ENCODE data around the gene LETM1. TPM values are rescaled to one million over a fixed set of nuclear protein-coding genes. Genes with fewer than 3 reads are reported as not detected.

LETM1 gene
- total and polyA plus RNA-seq, 2 donors (not counting 3 experiments of a cell fraction or from before 2014, with no cell fraction given), result 25.6 to 62.5 TPM

DNA sequence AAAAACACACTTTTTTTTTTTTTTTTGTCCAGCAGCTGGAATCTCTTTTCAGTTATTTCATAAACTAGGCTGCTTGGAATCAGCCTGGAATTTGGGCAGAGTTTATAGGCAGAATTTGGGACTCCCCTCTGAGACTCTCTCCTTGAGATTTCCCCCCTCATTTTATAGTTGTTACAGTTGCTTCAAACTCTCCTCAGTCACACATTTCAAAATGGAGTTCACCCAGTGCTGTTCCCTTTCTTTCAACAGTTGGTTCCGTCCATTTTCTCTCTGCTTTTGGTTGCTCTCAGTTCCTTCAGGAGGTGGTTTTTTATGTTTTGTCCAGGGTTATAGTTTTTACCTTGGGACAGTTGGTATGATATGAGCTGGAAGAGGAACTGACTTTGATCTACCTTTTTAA, 42.7 kb upstream of the LETM1 start:
- DNase-seq (ENCODE audit: low read depth, low spot score), result no peak
- POLR2A ChIA-PET, result no interaction called here
- Histone ChIP-seq H3K36me3 (ENCODE audit: control insufficient read depth in 2 of 2, extremely low read depth in 1 of 2, insufficient read depth in 2 of 2, low read length in 2 of 2) (peaks cover 2 to 12% of the 10 kb centered on the region in 2 experiments), H3K79me2 (ENCODE audit: control insufficient read depth, insufficient read depth, low read length) (peaks cover 95% of the 10 kb centered on the region), H3K27ac (ENCODE audit: insufficient read depth, low read depth, low read length) (no peak overlapping the region), H4K20me1 (replicated peaks; ENCODE audit: control insufficient read depth, extremely low read depth, insufficient read depth, low read length) (no peaks in the 10 kb centered on the region), H3K9me1 (replicated peaks; ENCODE audit: control insufficient read depth, extremely low read depth, insufficient read depth, low read length) (no peaks in the 10 kb centered on the region), H3K4me1 (ENCODE audit: control insufficient read depth, extremely low read depth, insufficient read depth, low read length) (peaks cover 5% of the 10 kb centered on the region), H3K4me2 (ENCODE audit: insufficient read depth, low read length) (no peak overlapping the region), H3K9ac (replicated peaks; ENCODE audit: extremely low read depth, insufficient read depth, low read length) (no peak overlapping the region), H2AFZ (ENCODE audit: low read depth, low read length) (no peak overlapping the region), H3K9me3 (replicated peaks; ENCODE audit: control insufficient read depth, insufficient read depth, low read length) (no peaks in the 10 kb centered on the region), H3K27me3 (ENCODE audit: control insufficient read depth in 2 of 2, insufficient read depth in 2 of 2, low read length in 2 of 2) (no peaks in the 10 kb centered on the region), H3K4me3 (replicated peaks in 1 of 3; ENCODE audit: insufficient read depth in 1 of 3, low read depth in 1 of 3, low read length in 3 of 3) (no peak overlapping the region)
- TF ChIP-seq MYC (IDR thresholded peaks at IDR 0.05; ENCODE audit: low read depth, low read length) (no peak), JUN (IDR thresholded peaks at IDR 0.05; ENCODE audit: borderline replicate concordance, insufficient read depth, insufficient read length, low read depth) (no peak)
- FAIRE-seq, result no peak
- dilution Hi-C loops (cut with MboI; ENCODE audit: extremely low pct_ligation_motif_present, low sequenced_read_pairs) (no loop called here), intact Hi-C loops (cut with micrococcal nuclease) (loop anchor here (1.0 to 2.0 kb wide), 5 partner anchors 28 to 150 kb away; partner anchors contain the start of gene LETM1)
- CTCF ChIA-PET, result interaction anchor here (0.6 to 5.7 kb wide), 19 partner anchors 10 to 590 kb away, joined by 3 to 43 read pairs (median 10); partner anchors contain the start of genes LETM1 and NSD2
- no TSS peak for BruUV-seq (replicated peaks)

DNA sequence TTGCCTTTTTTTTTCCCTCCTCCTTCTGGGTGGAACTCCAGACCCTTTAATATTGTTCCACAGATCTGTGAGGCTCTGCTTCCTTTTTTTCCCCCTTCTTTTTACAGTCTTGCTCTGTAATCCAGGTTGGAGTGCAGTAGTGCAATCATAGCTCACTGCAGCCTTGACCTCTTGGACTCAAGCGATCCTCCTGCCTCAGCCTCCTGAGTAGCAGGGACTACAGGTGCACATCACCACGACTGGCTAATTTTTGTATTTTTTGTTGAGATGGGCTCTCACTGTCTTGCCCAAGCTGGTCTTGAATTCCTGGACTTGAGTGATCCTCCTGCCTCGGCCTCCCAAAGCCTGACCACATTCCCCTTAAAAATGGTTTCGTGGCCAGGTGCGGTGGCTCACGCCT, 42.1 kb upstream of the LETM1 start:
- Histone ChIP-seq H3K9me3 (replicated peaks; ENCODE audit: control insufficient read depth, insufficient read depth, low read length) (no peaks in the 10 kb centered on the region), H3K4me1 (ENCODE audit: control insufficient read depth, extremely low read depth, insufficient read depth, low read length) (peaks cover 5% of the 10 kb centered on the region), H3K27me3 (ENCODE audit: control insufficient read depth in 2 of 2, insufficient read depth in 2 of 2, low read length in 2 of 2) (no peaks in the 10 kb centered on the region), H3K36me3 (ENCODE audit: control insufficient read depth in 2 of 2, extremely low read depth in 1 of 2, insufficient read depth in 2 of 2, low read length in 2 of 2) (peaks cover 2 to 12% of the 10 kb centered on the region in 2 experiments), H3K9me1 (replicated peaks; ENCODE audit: control insufficient read depth, extremely low read depth, insufficient read depth, low read length) (no peaks in the 10 kb centered on the region), H4K20me1 (replicated peaks; ENCODE audit: control insufficient read depth, extremely low read depth, insufficient read depth, low read length) (no peaks in the 10 kb centered on the region), H3K9ac (replicated peaks; ENCODE audit: extremely low read depth, insufficient read depth, low read length) (no peak overlapping the region), H2AFZ (ENCODE audit: low read depth, low read length) (no peak overlapping the region), H3K27ac (ENCODE audit: insufficient read depth, low read depth, low read length) (no peak overlapping the region), H3K79me2 (ENCODE audit: control insufficient read depth, insufficient read depth, low read length) (peaks cover 97% of the 10 kb centered on the region), H3K4me2 (ENCODE audit: insufficient read depth, low read length) (no peak overlapping the region), H3K4me3 (replicated peaks in 1 of 3; ENCODE audit: insufficient read depth in 1 of 3, low read depth in 1 of 3, low read length in 3 of 3) (no peak overlapping the region)
- BruUV-seq (replicated peaks), result no TSS peak
- dilution Hi-C loops (cut with MboI; ENCODE audit: extremely low pct_ligation_motif_present, low sequenced_read_pairs) (no loop called here), intact Hi-C loops (cut with micrococcal nuclease) (loop anchor here (2.0 kb wide), 3 partner anchors 41 to 87 kb away; partner anchors contain the start of gene LETM1)
- DNase-seq (ENCODE audit: low read depth, low spot score), result no peak
- POLR2A ChIA-PET, result no interaction called here
- CTCF ChIA-PET, result interaction anchor here (0.7 to 5.7 kb wide), 15 partner anchors 8 to 589 kb away, joined by 3 to 43 read pairs (median 10); partner anchors contain the start of genes LETM1 and NSD2
- TF ChIP-seq, protein P1, sequence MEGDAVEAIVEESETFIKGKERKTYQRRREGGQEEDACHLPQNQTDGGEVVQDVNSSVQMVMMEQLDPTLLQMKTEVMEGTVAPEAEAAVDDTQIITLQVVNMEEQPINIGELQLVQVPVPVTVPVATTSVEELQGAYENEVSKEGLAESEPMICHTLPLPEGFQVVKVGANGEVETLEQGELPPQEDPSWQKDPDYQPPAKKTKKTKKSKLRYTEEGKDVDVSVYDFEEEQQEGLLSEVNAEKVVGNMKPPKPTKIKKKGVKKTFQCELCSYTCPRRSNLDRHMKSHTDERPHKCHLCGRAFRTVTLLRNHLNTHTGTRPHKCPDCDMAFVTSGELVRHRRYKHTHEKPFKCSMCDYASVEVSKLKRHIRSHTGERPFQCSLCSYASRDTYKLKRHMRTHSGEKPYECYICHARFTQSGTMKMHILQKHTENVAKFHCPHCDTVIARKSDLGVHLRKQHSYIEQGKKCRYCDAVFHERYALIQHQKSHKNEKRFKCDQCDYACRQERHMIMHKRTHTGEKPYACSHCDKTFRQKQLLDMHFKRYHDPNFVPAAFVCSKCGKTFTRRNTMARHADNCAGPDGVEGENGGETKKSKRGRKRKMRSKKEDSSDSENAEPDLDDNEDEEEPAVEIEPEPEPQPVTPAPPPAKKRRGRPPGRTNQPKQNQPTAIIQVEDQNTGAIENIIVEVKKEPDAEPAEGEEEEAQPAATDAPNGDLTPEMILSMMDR (IDR thresholded peaks at IDR 0.05; ENCODE audit: extremely low read depth in 1 of 2, insufficient read depth in 1 of 2, low read depth in 1 of 2, low read length in 2 of 2), result no peak
- no peak for TF ChIP-seq POLR2AphosphoS5 (IDR thresholded peaks at IDR 0.05; ENCODE audit: insufficient read depth, low read depth, low read length)
- TF ChIP-seq POLR2A (IDR thresholded peaks at IDR 0.05; ENCODE audit: low read depth, low read length), result no peak
- TF ChIP-seq EZH2 (IDR thresholded peaks at IDR 0.05; ENCODE audit: borderline replicate concordance, low read depth, low read length, severe bottlenecking), result no peak
- TF ChIP-seq JUN (IDR thresholded peaks at IDR 0.05; ENCODE audit: borderline replicate concordance, insufficient read depth, insufficient read length, low read depth), result no peak
- TF ChIP-seq MYC (IDR thresholded peaks at IDR 0.05; ENCODE audit: low read depth, low read length), result no peak
- TF ChIP-seq, protein P2, sequence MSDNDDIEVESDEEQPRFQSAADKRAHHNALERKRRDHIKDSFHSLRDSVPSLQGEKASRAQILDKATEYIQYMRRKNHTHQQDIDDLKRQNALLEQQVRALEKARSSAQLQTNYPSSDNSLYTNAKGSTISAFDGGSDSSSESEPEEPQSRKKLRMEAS (IDR thresholded peaks at IDR 0.05; ENCODE audit: insufficient read depth, insufficient read length), result no peak
- TF ChIP-seq GATA2 (IDR thresholded peaks at IDR 0.05; ENCODE audit: insufficient read depth, insufficient read length, low read depth, low read length), result no peak
- TF ChIP-seq FOS (IDR thresholded peaks at IDR 0.05; ENCODE audit: borderline replicate concordance, insufficient read depth, low read length), result no peak
- no peak for FAIRE-seq

Measured in endothelial cell of umbilical vein (primary cell).